GM12864 (cell line): ENCODE data around the gene SF3B4.

Experiments used
- DNase-seq: peaks from one replicate; pipeline ENCODE4 v3.0.0-alpha.2; 2011; ENCODE audit warnings: low read depth
- H3K4me3 ChIP-seq: 2 replicates; pipeline ENCODE4 v1.5.1; 2011; ENCODE audit warnings: mild to moderate bottlenecking, low read depth, low read length, control low read depth
- CTCF ChIP-seq: IDR thresholded peaks from 2 replicates; pipeline ENCODE4 v1.5.1; 2011; ENCODE audit warnings: low read depth, mild to moderate bottlenecking, moderate library complexity, low read length, control low read depth, inconsistent platforms; ENCODE audit errors: missing control alignments

The SF3B4 gene

GRCh38 chr1:149933208-149933607 is 5.6 kb upstream of the SF3B4 start:
- no peak for TF ChIP-seq CTCF
- no peak overlapping the region for H3K4me3 ChIP-seq
- DNase-seq: no peak

GRCh38 chr1:149932474-149932873 is 4.9 kb upstream of the SF3B4 start:
- no peak overlapping the region for H3K4me3 ChIP-seq
- no peak for DNase-seq
- no peak for TF ChIP-seq CTCF

GRCh38 chr1:149931212-149931790 is 3.7 kb upstream of the SF3B4 start:
- no peak for TF ChIP-seq CTCF
- no peak for DNase-seq
- no peak overlapping the region for H3K4me3 ChIP-seq

GRCh38 chr1:149929856-149930255 is 2.3 kb upstream of the SF3B4 start:
- H3K4me3 ChIP-seq: no peak overlapping the region
- TF ChIP-seq CTCF: no peak
- no peak for DNase-seq

- TF ChIP-seq CTCF: no peak
- no peak for DNase-seq
- peak overlapping the region; percentile 88 for H3K4me3 ChIP-seq
Observed at GRCh38 chr1:149928401-149928724, 760 bp upstream of the SF3B4 start.

GRCh38 chr1:149927056-149927562 is 494 bp downstream of the SF3B4 start:
- no peak for DNase-seq
- peak overlapping the region; percentile 88 for H3K4me3 ChIP-seq
- TF ChIP-seq CTCF: no peak

GRCh38 chr1:149926296-149926695 is 1.3 kb downstream of the SF3B4 start:
- TF ChIP-seq CTCF: no peak

More at GRCh38 chr1:149926296-149926695, 1.3 kb downstream of the SF3B4 start:
- H3K4me3 ChIP-seq: peak overlapping the region; percentile 88
- no peak for DNase-seq
